ENCODE data around the gene ELK3.

The ELK3 gene

GRCh38 chr12:96241846-96242256, 47.7 kb downstream of the ELK3 start:
- no peak for DNase-seq
- in situ Hi-C loops (cut with HindIII; ENCODE audit: low pct_ligation_motif_present, low pct_unique_long_range_greater_than_20kb, low sequenced_read_pairs) = no loop called here

GRCh38 chr12:96242597-96242996, 48.4 kb downstream of the ELK3 start:
- in situ Hi-C loops (cut with HindIII; ENCODE audit: low pct_ligation_motif_present, low pct_unique_long_range_greater_than_20kb, low sequenced_read_pairs) = no loop called here
- no peak for DNase-seq

GRCh38 chr12:96244826-96245225, 50.7 kb downstream of the ELK3 start:
- in situ Hi-C loops (cut with HindIII; ENCODE audit: low pct_ligation_motif_present, low pct_unique_long_range_greater_than_20kb, low sequenced_read_pairs) = no loop called here

GRCh38 chr12:96246926-96247505, 52.8 kb downstream of the ELK3 start:
- DNase-seq = no peak
- in situ Hi-C loops (cut with HindIII; ENCODE audit: low pct_ligation_motif_present, low pct_unique_long_range_greater_than_20kb, low sequenced_read_pairs) = no loop called here

More at GRCh38 chr12:96244826-96245225, 50.7 kb downstream of the ELK3 start:
- DNase-seq = no peak

GRCh38 chr12:96247563-96247962, 53.4 kb downstream of the ELK3 start:
- DNase-seq = peak; percentile 50
- in situ Hi-C loops (cut with HindIII; ENCODE audit: low pct_ligation_motif_present, low pct_unique_long_range_greater_than_20kb, low sequenced_read_pairs) = no loop called here

- in situ Hi-C loops (cut with HindIII; ENCODE audit: low pct_ligation_motif_present, low pct_unique_long_range_greater_than_20kb, low sequenced_read_pairs) = no loop called here
Measured at GRCh38 chr12:96248136-96248931, 54.2 kb downstream of the ELK3 start.

GRCh38 chr12:96249196-96250118, 55.3 kb downstream of the ELK3 start:
- DNase-seq = no peak
- in situ Hi-C loops (cut with HindIII; ENCODE audit: low pct_ligation_motif_present, low pct_unique_long_range_greater_than_20kb, low sequenced_read_pairs) = no loop called here

More at GRCh38 chr12:96248136-96248931, 54.2 kb downstream of the ELK3 start:
- no peak for DNase-seq

GRCh38 chr12:96250119-96250685, 56.0 kb downstream of the ELK3 start:
- DNase-seq = no peak
- in situ Hi-C loops (cut with HindIII; ENCODE audit: low pct_ligation_motif_present, low pct_unique_long_range_greater_than_20kb, low sequenced_read_pairs) = no loop called here

- no peak for DNase-seq
- in situ Hi-C loops (cut with HindIII; ENCODE audit: low pct_ligation_motif_present, low pct_unique_long_range_greater_than_20kb, low sequenced_read_pairs) = no loop called here
Measured at GRCh38 chr12:96255077-96255476, 60.9 kb downstream of the ELK3 start.

GRCh38 chr12:96256672-96257361, 62.6 kb downstream of the ELK3 start:
- in situ Hi-C loops (cut with HindIII; ENCODE audit: low pct_ligation_motif_present, low pct_unique_long_range_greater_than_20kb, low sequenced_read_pairs) = no loop called here

GRCh38 chr12:96257550-96258103, 63.5 kb downstream of the ELK3 start:
- in situ Hi-C loops (cut with HindIII; ENCODE audit: low pct_ligation_motif_present, low pct_unique_long_range_greater_than_20kb, low sequenced_read_pairs) = no loop called here
- no peak for DNase-seq

More at GRCh38 chr12:96256672-96257361, 62.6 kb downstream of the ELK3 start:
- DNase-seq = no peak

GRCh38 chr12:96258104-96258961, 64.2 kb downstream of the ELK3 start:
- no peak for DNase-seq
- in situ Hi-C loops (cut with HindIII; ENCODE audit: low pct_ligation_motif_present, low pct_unique_long_range_greater_than_20kb, low sequenced_read_pairs) = no loop called here

- in situ Hi-C loops (cut with HindIII; ENCODE audit: low pct_ligation_motif_present, low pct_unique_long_range_greater_than_20kb, low sequenced_read_pairs) = no loop called here
Measured at GRCh38 chr12:96260231-96260630, 66.1 kb downstream of the ELK3 start.

GRCh38 chr12:96260644-96261043, 66.5 kb downstream of the ELK3 start:
- no peak for DNase-seq
- in situ Hi-C loops (cut with HindIII; ENCODE audit: low pct_ligation_motif_present, low pct_unique_long_range_greater_than_20kb, low sequenced_read_pairs) = no loop called here

More at GRCh38 chr12:96260231-96260630, 66.1 kb downstream of the ELK3 start:
- DNase-seq = no peak

GRCh38 chr12:96261557-96261956, 67.4 kb downstream of the ELK3 start:
- DNase-seq = no peak
- in situ Hi-C loops (cut with HindIII; ENCODE audit: low pct_ligation_motif_present, low pct_unique_long_range_greater_than_20kb, low sequenced_read_pairs) = no loop called here

GRCh38 chr12:96263449-96263902, 69.3 kb downstream of the ELK3 start:
- no peak for DNase-seq
- in situ Hi-C loops (cut with HindIII; ENCODE audit: low pct_ligation_motif_present, low pct_unique_long_range_greater_than_20kb, low sequenced_read_pairs) = no loop called here

- in situ Hi-C loops (cut with HindIII; ENCODE audit: low pct_ligation_motif_present, low pct_unique_long_range_greater_than_20kb, low sequenced_read_pairs) = no loop called here
- no peak for DNase-seq
Measured at GRCh38 chr12:96265400-96265799, 71.2 kb downstream of the ELK3 start.

Measured in ACHN (cell line).